A549 (cell line): ENCODE measurements around the gene CREM. TPM values are rescaled to one million over a fixed set of nuclear protein-coding genes. Genes with fewer than 3 reads are reported as not detected.

Experiments used
- ATAC-seq, 2 experiments: fragments of 200-7000 bp in 1 of 2; fragments of >200 bp in 1 of 2; cut with Nextera tagmentation in 1 of 2; cut with Tn5 transposase in 1 of 2; 3 replicates each; pipeline versions ENCODE4 v1.8.0 to v1.9.1; 2018 to 2020; ENCODE audit warnings: mild to moderate bottlenecking in 1 of 2, moderate library complexity in 1 of 2
- CTCF ChIA-PET: fragments of 300-600 bp; sonication (Branson Sonifier 250); formaldehyde crosslinking; extraction: SDS; loops from one replicate; lab custom pipeline; 2021; ENCODE audit warnings: antibody characterized with exemption, inconsistent platforms; lab: Yijun Ruan, JAX
- POLR2A ChIA-PET: fragments of 350-600 bp; formaldehyde crosslinking; extraction: SDS; loops from one replicate; lab custom pipeline; 2021; ENCODE audit warnings: antibody characterized with exemption, inconsistent platforms; lab: Yijun Ruan, JAX
- DNase-seq, 2 experiments: peaks; one replicate each; pipeline versions ENCODE4 v3.0.0 to v3.0.0-alpha.2; 2011 to 2016; ENCODE audit warnings: low read depth in 1 of 2, low spot score in 1 of 2
- FAIRE-seq: peaks from 2 replicates; lab custom pipeline; 2011; peaks lifted over from hg19 to GRCh38; lab: Jason Lieb, UNC
- H3K27ac ChIP-seq, 2 experiments: fragments of >200 bp; sonication (Bioruptor Twin); formaldehyde crosslinking; 3 replicates each; pipeline ENCODE4 v1.5.1; 2016 to 2017
- H3K4me1 ChIP-seq: fragments of >200 bp; sonication (Bioruptor Twin); formaldehyde crosslinking; 3 replicates; pipeline ENCODE4 v1.6.1; 2016
- H3K4me2 ChIP-seq: fragments of >200 bp; sonication (Bioruptor Twin); formaldehyde crosslinking; 3 replicates; pipeline ENCODE4 v1.6.1; 2016
- H3K4me3 ChIP-seq: fragments of >200 bp; sonication (Bioruptor Twin); formaldehyde crosslinking; 3 replicates; pipeline ENCODE4 v1.5.1; 2016
- H3K9me3 ChIP-seq: fragments of >200 bp; sonication (Bioruptor Twin); formaldehyde crosslinking; 3 replicates; pipeline ENCODE4 v1.6.1; 2016
- BHLHE40 ChIP-seq: IDR thresholded peaks from 2 replicates; pipeline ENCODE4 v1.6.1; 2012; ENCODE audit warnings: low read depth, low read length, inconsistent platforms
- CBX2 ChIP-seq: fragments of 200-600 bp; sonication (generic); IDR thresholded peaks from 2 replicates; pipeline ENCODE4 v1.6.1; 2016; ENCODE audit warnings: low read depth, mild to moderate bottlenecking, borderline replicate concordance
- CEBPB ChIP-seq, 2 experiments: fragments of >200 bp in 1 of 2; sonication (Bioruptor Twin) in 1 of 2; formaldehyde crosslinking in 1 of 2; IDR thresholded peaks; 2 replicates each; pipeline ENCODE4 v1.6.1; 2012 to 2016
- EHMT2 ChIP-seq: fragments of 200-600 bp; sonication (generic); IDR thresholded peaks from 2 replicates; pipeline ENCODE4 v1.6.1; 2016; ENCODE audit warnings: antibody characterized with exemption, low read depth, mild to moderate bottlenecking, moderate library complexity
- ELK1 ChIP-seq: fragments of 150-350 bp; IDR thresholded peaks from 2 replicates; pipeline ENCODE4 v1.6.1; 2014; ENCODE audit warnings: low read depth, mild to moderate bottlenecking, low read length
- EP300 ChIP-seq, 2 experiments: fragments of >200 bp; sonication (Bioruptor Twin); formaldehyde crosslinking; IDR thresholded peaks; 2 replicates in 1 of 2; 3 replicates in 1 of 2; pipeline ENCODE4 v1.6.1; 2016 to 2017
- ESRRA ChIP-seq: fragments of 150-350 bp; IDR thresholded peaks from 2 replicates; pipeline ENCODE4 v1.6.1; 2014; ENCODE audit warnings: mild to moderate bottlenecking, low read length, borderline replicate concordance
- KDM1A ChIP-seq: fragments of 200-600 bp; sonication (generic); IDR thresholded peaks from 2 replicates; pipeline ENCODE4 v1.6.1; 2016; ENCODE audit warnings: low read depth, mild to moderate bottlenecking
- MAX ChIP-seq: IDR thresholded peaks from 2 replicates; pipeline ENCODE4 v1.6.1; 2012
- NR3C1 ChIP-seq: fragments of >200 bp; sonication (Bioruptor Twin); formaldehyde crosslinking; IDR thresholded peaks from 3 replicates; pipeline ENCODE4 v1.6.1; 2017
- PHF8 ChIP-seq: fragments of 200-600 bp; sonication (generic); IDR thresholded peaks from 2 replicates; pipeline ENCODE4 v1.6.1; 2016; ENCODE audit warnings: low read depth, mild to moderate bottlenecking, antibody characterized with exemption, moderate library complexity, borderline replicate concordance
- POLR2A ChIP-seq: IDR thresholded peaks from 2 replicates; pipeline ENCODE4 v1.6.1; 2012; ENCODE audit warnings: mild to moderate bottlenecking, low read length
- RAD21 ChIP-seq, 2 experiments: fragments of >200 bp in 1 of 2; sonication (Bioruptor Twin) in 1 of 2; formaldehyde crosslinking in 1 of 2; IDR thresholded peaks in 1 of 2; conservative IDR thresholded peaks in 1 of 2; 2 replicates in 1 of 2; 3 replicates in 1 of 2; pipeline ENCODE4 v1.6.1; 2012 to 2018; ENCODE audit warnings: inconsistent platforms in 1 of 2
- RARB ChIP-seq: fragments of 250-450 bp; sonication (Bioruptor Pico); IDR thresholded peaks from 2 replicates; pipeline ENCODE4 v1.8.0; 2021; ENCODE audit warnings: mild to moderate bottlenecking, moderate library complexity
- RCOR1 ChIP-seq: fragments of 150-350 bp; IDR thresholded peaks from 2 replicates; pipeline ENCODE4 v1.6.1; 2014; ENCODE audit warnings: antibody characterized with exemption, low read length, low read depth
- REST ChIP-seq: fragments of 200-600 bp; sonication (generic); IDR thresholded peaks from 2 replicates; pipeline ENCODE4 v1.6.1; 2016; ENCODE audit warnings: antibody characterized with exemption, mild to moderate bottlenecking, moderate library complexity
- RFX5 ChIP-seq: fragments of 450-650 bp; IDR thresholded peaks from 2 replicates; pipeline ENCODE4 v1.7.1; 2014; ENCODE audit warnings: antibody characterized with exemption, mild to moderate bottlenecking, moderate library complexity
- SMC3 ChIP-seq: fragments of >200 bp; sonication (Bioruptor Twin); formaldehyde crosslinking; IDR thresholded peaks from 3 replicates; pipeline ENCODE4 v1.6.1; 2018; ENCODE audit warnings: inconsistent platforms
- TFCP2L1 ChIP-seq: fragments of 250-450 bp; sonication (Bioruptor Pico); IDR thresholded peaks from 2 replicates; pipeline ENCODE4 v1.5.0; 2021; ENCODE audit warnings: mild to moderate bottlenecking
- TP53 ChIP-seq: fragments of 250-450 bp; sonication (Bioruptor Pico); IDR thresholded peaks from 2 replicates; pipeline ENCODE4 v1.5.0; 2021; ENCODE audit warnings: mild to moderate bottlenecking, moderate library complexity
- ZFP36 ChIP-seq: fragments of 450-650 bp; IDR thresholded peaks from 2 replicates; pipeline ENCODE4 v1.6.1; 2014; ENCODE audit warnings: borderline replicate concordance; ENCODE audit not compliant: partially characterized antibody
- ZSCAN20 ChIP-seq: fragments of 250-450 bp; sonication (Bioruptor Pico); IDR thresholded peaks from 2 replicates; pipeline ENCODE4 v1.8.0; 2022; ENCODE audit warnings: mild to moderate bottlenecking, moderate library complexity
- WGBS: methylation state at CpG from one replicate; pipeline ENCODE4 v1.1.6; 2017; ENCODE audit errors: missing lambda C conversion rate; 5-methylcytosine and 5-hydroxymethylcytosine counted together
- polyA plus RNA-seq, 4 experiments: library from polyadenylated mRNA; depleted of rRNA in 3 of 4; stranded (reverse); fragments of >200 nt; fragmentation: RNase III in 1 of 4; extraction: RNeasy Plus Mini Kit Qiagen cat#74134 plus additional on column Dnase treatment in 1 of 4; gene quantifications; 2 replicates in 3 of 4; 3 replicates in 1 of 4; pipeline ENCODE4 v1.2.3, GENCODE V29; 2011 to 2017
- TF ChIP-seq, protein P1 (sequence below): fragments of >200 bp; sonication (Bioruptor Twin); formaldehyde crosslinking; IDR thresholded peaks from 3 replicates; pipeline ENCODE4 v1.5.1; 2016

CREM gene
- polyA plus RNA-seq, 2 of the 4 experiments (the other 2 are of a cell fraction), result 53.3 to 112 TPM

- TF ChIP-seq TP53 (CRISPR knock-in tag), result no peak
Measured at GRCh38 chr10:35234073-35234472, 107.4 kb downstream of the CREM start (continued).

DNA sequence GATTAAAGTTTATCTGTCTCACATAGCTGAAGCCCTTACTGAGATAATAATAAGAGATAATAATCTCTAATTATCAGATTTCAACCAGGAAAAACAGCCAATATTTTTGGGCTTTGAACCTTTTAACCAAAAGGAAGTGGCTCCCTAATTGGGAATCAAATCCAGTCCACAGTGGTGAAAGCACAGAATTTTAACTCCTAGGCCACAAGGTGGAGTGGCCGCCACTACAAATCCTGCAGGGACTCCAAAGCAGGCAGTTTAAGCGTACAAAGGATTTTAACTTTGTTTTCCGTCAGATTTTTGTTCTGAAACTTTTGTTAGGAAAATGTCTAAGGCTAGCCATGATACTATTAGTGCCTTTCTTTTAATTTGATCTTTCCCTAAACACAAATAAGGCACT lies 110.1 kb downstream of the CREM start:
- WGBS, result 41% methylated on average over 3 of the region's 3 CpGs
- Histone ChIP-seq H3K4me3 (no peak overlapping the region), H3K4me2 (no peak overlapping the region), H3K4me1 (no peaks in the 10 kb centered on the region), H3K9me3 (no peaks in the 10 kb centered on the region), H3K27ac (no peak overlapping the region)
- CTCF ChIA-PET, result interaction anchor here (1.0 to 2.2 kb wide), 7 partner anchors 13 to 324 kb away, joined by 3 to 6 read pairs (median 3); no protein-coding TSS in a partner anchor
- FAIRE-seq (peak; percentile 39), ATAC-seq (peak; percentile 70 to 79; a peak in 5 of 6 replicates), DNase-seq (peak; percentile 29 to 40)
- TF ChIP-seq PHF8 (no peak), ELK1 (no peak), CEBPB (IDR thresholded peaks at IDR 0.05) (no peak), EHMT2 (no peak), KDM1A (no peak), RCOR1 (no peak), REST (no peak), POLR2A (no peak), SMC3 (peak; percentile 70), ZSCAN20 (no peak), RAD21 (conservative IDR thresholded peaks at IDR 0.05 in 1 of 2, IDR thresholded peaks at IDR 0.05 in 1 of 2) (peak; percentile 68 to 72)
- TF ChIP-seq, protein P1, sequence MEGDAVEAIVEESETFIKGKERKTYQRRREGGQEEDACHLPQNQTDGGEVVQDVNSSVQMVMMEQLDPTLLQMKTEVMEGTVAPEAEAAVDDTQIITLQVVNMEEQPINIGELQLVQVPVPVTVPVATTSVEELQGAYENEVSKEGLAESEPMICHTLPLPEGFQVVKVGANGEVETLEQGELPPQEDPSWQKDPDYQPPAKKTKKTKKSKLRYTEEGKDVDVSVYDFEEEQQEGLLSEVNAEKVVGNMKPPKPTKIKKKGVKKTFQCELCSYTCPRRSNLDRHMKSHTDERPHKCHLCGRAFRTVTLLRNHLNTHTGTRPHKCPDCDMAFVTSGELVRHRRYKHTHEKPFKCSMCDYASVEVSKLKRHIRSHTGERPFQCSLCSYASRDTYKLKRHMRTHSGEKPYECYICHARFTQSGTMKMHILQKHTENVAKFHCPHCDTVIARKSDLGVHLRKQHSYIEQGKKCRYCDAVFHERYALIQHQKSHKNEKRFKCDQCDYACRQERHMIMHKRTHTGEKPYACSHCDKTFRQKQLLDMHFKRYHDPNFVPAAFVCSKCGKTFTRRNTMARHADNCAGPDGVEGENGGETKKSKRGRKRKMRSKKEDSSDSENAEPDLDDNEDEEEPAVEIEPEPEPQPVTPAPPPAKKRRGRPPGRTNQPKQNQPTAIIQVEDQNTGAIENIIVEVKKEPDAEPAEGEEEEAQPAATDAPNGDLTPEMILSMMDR, result peak; percentile 62
- POLR2A ChIA-PET, result interaction anchor here (0.6 kb wide), 1 partner anchor 75 kb away, joined by 7 read pairs; no protein-coding TSS in a partner anchor

- CTCF ChIA-PET, result interaction anchor here (0.6 to 2.4 kb wide), 5 partner anchors 9 to 342 kb away, joined by 3 to 10 read pairs (median 3); no protein-coding TSS in a partner anchor
- Histone ChIP-seq H3K9me3 (no peaks in the 10 kb centered on the region), H3K4me3 (no peak overlapping the region), H3K27ac (no peak overlapping the region), H3K4me1 (no peaks in the 10 kb centered on the region), H3K4me2 (no peak overlapping the region)
- no peak for ATAC-seq
- 85% methylated on average over 15 of the region's 15 CpGs for WGBS
- no peak for FAIRE-seq
- no peak for DNase-seq
- POLR2A ChIA-PET, result no interaction called here
- TF ChIP-seq ESRRA (no peak), TFCP2L1 (CRISPR knock-in tag) (no peak), RFX5 (no peak), MAX (no peak), REST (no peak), RARB (CRISPR knock-in tag) (no peak), ZFP36 (no peak), NR3C1 (no peak), CBX2 (no peak), EP300 (IDR thresholded peaks at IDR 0.05) (no peak), BHLHE40 (no peak)
Measured at GRCh38 chr10:35237766-35238512, 111.3 kb downstream of the CREM start.
